SIG-M5 (cell line): ENCODE measurements around the gene KCNQ1.
A peak's percentile ranks its signal among the peaks of the same experiment; 100 is the strongest.

Experiments used
- DNase-seq: peaks from one replicate; lab custom pipeline; 2025; lab: John Stamatoyannopoulos, UW

The KCNQ1 gene

DNA sequence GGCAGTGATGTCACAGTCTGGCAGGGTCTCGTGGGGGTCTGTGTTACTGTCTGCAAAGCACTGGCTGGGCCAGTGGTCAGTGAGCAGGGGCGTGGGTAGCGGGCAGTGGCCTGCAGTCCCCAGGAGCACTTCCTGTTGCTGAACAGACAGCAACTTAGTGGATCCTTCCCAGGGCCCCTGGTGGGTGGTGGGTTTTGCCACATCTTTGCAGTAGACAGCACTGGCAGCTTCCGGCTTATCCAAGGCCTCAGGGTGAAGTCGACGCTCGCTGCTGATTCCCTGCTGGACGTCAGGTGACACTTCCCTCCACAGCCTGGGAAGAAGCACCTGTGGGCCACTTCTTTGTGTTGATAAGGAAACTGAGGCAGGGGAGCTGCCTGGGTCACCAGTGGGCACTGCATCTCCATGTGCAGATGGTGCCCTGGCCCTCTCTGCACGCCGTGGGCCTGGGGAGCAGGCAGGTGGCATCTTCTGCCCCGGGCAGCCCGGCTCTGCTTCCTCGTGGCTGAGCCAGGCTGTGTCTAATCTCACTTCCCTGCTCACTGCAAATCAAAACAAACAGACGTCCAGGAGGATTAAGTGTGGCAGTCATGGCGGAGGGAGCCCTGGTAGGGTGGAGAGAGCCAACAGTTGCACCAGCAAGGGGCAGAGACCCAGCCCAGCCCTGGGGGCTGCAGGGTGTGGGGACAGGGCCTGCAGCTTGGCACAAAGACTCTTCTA, 79.8 kb downstream of the KCNQ1 start:
- DNase-seq = no peak

- no peak for DNase-seq
Measured at GRCh38 chr11:2525166-2525861, 80.5 kb downstream of the KCNQ1 start.

DNA sequence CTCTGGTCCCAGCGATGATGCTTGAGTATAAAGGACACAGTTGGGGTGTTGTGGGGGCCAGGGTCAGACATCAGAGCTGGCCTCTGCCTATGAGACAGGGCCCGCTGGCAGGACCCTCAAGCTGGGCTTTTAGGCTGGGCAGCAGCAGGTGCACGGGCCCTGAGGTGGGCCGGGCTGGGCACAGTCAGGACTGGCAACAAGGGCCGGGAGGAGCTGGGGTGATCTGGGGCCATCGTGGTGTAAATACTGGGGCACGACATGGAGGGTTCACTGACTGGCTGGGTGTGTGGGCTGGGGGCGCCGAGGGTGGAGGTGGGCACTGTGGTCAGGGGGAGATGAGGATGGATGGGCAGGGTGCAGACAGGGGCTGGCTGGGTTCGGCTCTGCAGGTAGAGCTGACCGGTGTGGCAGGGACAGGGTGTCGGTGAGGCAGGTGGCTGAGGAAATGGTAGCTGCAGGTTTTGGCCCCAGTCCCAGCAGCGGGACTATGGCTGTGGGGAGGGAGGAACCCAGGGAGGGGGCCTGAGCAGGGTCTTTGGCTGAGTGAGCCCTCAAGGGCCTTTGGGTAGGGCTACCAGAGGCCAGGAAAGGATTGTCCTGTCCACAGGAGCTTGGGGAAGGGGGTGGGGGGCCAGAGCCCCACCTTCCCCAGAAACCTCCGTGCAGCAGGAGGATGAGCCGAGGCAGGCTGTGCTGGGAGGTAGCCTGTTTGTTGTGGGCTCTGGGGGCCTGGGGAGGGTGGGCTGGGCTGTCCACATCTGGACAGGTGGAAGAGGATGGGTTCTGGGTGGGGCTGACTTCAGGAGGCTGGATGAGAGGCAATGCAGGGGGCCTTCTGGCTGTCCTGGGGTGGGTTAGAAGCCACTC, 81.4 kb downstream of the KCNQ1 start:
- no peak for DNase-seq

GRCh38 chr11:2526808-2527381, 82.1 kb downstream of the KCNQ1 start:
- DNase-seq = no peak

- no peak for DNase-seq
Measured at GRCh38 chr11:2527621-2528291, 82.9 kb downstream of the KCNQ1 start.

DNA sequence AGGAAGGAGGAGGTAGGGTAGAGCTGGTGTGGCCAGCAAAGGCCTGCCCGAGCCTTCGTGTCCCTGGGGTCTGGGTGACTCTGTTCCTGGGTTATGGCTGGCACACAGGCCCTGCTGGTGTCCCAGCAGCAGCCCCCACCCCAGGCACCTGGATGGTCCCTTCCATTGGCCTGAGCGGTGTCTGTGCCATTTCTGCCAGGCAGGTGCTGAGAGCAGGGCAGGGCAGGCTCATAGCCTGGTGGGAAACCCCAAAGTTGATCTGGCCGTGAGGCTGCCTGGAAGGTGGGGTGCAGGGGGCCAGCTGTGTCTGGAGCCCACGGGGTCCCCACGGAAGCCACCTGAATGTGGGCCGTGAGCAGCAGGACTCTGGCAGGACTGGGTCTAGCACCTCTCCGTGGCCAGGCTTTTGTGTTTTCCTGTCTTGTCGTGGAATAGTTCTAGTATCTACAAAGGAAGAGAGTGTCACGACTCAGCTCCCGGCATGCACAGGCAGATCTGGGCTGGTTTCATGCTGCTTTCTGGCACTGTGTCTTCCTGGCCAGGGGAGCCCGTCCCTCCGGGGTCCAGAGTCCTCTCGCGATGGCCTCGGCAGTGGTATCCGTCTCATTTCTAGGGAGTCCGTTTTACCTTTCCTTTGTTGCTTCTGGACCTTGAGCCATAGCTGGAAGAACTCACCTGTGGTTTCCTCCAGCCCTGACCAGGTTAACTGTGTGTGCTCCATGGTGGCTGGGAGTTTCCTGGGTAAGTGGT, 83.7 kb downstream of the KCNQ1 start:
- DNase-seq = no peak

- no peak for DNase-seq
Measured at GRCh38 chr11:2529173-2529572, 84.4 kb downstream of the KCNQ1 start.

GRCh38 chr11:2529636-2530035, 84.8 kb downstream of the KCNQ1 start:
- DNase-seq = no peak

DNA sequence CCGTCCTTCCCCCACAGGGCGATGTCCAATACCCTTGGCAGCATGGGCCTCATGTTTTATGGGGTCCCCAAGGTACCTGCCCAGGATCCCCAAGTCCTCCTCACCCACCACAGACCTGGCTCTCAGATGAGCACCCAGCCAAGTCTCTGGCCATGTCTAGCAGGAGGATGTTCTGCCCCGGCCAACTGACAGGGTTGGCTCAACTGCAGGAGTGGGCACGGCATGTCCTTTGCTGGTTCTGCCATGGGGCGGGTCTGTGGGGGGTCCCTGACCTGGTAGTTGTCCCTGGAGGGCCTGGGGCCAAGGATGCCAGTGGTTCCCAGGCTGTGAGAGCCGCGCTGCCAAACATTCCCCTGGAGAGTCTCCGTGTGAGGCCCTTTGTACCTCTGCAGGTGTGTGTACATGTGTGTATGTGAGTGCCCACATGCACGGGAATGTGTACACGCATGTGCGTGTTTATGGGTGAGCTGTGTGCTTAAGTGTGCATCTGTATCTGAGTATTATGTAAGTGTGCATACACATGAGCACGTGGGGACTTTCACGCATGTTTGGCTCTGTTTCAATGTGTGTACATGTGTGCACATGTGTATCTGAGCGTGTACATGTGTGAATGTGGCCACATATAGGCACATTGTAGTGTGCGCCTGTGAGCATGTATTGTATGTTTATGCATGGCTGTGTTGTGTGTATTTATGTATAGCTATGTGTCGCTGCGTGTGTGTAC, 85.5 kb downstream of the KCNQ1 start:
- no peak for DNase-seq

DNA sequence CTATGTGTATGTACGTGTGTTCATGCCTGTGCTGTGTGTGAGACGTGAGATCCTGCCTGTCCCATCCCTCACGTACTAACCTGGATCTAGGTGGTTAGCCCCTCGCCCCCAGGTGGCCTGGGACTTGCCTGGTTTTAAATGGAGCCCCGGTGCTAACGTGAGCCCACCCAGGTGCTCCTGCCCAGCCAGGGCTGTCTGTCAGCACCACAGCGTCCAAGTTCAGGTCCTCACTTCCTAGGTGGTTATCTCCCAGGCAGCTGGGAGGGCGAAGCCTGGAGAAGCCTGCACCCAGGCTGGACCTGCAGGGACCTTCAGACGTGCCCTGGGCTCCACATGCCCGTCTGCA, 86.0 kb downstream of the KCNQ1 start:
- DNase-seq = no peak

DNA sequence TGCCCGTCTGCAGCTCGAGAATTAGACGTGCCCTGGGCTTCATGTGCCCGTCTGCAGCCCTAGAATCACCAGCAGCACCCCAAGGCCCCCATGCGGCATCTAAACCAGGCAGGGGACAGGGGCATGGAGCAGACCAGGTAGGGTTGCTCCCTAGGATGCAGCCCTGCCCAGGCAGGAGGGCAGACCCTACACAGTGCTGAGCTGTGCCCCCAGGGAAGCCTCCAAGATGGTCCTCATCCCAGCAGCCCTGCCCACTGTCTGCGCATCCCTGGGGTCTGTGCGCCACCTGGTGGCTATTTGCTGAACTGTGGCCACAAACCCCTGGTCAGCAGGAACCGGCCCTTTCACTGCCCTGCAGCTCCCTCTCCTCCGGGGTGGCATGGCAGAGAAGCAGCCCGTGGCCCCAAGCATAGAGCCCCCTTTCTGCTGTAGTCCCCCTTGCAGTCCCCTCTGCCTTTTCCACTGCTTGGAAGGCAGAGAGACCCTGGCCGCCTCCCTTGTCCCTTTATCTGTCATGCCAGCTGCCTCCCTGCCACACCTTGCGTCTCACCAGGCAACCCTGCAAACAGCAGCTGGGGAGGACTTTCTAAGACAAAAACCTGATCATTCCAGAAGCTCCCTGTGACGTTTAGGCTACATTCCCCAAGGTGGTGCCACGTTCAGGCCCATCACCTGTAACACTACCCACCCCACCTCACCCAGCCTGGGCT, 86.6 kb downstream of the KCNQ1 start:
- DNase-seq = no peak

- no peak for DNase-seq
Measured at GRCh38 chr11:2531987-2532703, 87.3 kb downstream of the KCNQ1 start.

DNA sequence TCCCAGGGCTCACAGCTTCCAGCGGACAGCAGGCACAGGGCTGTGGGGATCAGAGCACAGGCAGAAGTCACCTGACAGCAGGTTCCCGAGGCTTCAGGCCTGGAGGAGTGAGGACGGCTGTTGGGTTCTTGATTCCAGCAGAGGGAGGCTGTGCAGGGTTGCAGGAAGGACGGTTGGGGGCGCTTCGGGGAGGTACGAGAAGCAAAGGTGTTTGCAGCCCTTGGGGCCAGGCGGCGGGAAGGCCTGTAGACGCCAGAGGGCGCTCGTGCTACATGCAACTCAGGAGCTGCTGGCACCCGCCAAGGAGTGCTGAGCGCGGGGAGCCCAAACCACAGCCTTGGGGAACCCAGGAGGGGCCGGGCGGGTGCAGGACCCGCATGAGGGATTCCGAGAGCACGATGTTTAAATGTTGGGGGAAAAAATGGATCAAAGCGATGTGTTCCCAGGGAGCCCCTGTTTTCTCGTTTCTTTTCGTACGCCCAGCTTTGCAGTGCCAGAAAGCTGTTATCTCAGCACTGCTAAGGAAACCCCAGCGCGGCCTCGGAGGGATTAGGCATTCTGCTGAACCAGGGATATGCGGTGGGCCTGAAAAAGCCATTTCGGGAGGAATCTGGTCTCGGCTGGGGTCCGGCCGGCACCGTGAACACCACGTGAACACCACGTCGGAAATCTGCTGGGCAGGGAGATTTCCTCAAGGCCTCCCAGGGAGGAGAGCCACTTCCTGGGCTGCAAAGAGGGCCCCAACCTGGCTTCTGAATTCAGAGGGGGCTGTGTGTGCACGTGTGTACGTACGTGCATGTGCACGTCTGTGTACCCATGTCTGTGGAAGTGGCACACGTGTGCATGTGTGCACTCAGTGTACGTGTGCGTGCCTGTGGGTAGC, 88.1 kb downstream of the KCNQ1 start:
- peak; percentile 6 for DNase-seq

DNA sequence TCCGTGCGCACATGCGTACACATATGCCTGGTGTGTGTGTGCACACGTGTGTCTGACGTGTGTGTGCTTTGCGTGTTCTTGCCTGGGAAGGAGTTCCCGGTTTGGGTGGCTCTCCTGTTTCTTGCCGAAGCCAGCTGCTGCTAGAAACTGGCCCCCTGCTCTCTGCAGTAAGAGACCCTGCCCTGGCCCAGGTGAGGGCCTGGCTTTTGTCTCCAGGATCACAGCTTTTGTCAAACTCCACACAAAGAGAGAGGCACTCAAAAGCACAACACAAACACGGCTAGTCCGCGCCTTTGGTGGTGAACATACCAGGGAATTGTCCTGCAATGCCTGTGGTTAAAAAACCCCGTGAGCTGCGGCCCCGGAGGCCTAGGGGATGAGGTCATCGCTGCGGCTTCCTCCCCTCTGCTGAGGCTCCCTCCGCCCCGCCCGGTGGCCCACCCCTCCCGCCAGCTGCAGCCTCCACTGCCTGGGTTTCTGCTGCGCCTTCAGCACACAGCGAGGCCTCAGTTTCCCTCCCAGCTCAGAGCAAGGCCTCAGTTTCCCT, 88.9 kb downstream of the KCNQ1 start:
- DNase-seq = peak; percentile 4

GRCh38 chr11:2534134-2534956, 89.5 kb downstream of the KCNQ1 start:
- no peak for DNase-seq

DNA sequence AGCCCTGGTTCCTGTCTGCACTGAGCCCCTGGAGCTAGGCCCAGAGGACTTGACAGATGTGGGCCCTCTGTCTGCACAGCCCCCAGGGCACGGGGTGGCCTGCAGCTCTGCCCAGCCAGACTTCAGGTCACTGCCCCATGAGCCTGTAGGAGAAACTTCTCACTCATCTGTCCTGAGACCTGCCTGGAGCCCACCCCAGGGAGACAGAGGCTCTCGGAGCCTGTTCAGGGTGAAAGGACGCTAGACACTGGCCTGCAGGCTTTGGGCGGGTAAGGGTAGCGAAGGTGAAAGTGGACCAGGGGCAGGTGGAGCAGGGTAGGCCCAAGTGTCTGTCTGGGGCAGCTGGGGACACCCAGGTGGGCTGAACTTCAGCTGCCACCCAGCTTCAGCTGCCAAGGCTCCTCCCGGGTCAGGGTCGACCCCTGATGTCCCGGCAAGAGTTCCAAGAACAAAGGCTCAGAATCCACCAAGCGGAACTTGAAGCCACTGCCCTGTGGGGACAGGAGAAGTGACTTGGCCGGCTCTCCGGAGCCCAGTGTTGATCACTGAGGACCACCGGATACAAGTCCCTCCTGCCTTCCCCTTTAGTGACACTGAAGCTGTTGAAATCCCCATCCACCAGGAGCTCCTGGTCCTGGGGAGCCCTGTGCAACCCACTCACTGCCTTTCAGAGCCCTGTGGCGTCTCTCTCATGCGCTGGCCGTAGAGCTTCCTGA, 90.3 kb downstream of the KCNQ1 start:
- DNase-seq = no peak
